Measurements from ENCODE around the gene STK11.

DNA sequence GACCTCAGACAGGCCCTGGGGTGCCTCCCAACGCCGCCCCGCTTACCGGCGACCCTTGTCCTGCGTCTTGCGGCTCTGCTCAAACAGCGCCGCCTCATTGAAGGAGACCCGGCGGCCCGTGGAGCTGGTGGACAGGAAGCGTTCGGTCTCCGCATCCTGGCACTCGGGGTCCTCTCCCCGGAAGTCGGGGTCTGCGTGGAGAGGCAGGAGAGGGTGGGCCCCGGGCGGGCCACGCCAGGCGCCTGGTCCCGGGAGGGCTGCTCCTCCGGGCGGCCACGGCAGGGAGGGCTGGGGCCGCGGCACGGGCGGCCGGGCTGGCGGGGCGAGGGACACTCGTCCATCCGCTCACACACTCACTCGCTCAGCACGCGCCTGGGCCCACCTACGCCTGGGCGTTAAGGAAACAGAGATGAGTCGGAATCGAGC is 29.4 kb downstream of the STK11 start:
- TF ChIP-seq, protein P1, sequence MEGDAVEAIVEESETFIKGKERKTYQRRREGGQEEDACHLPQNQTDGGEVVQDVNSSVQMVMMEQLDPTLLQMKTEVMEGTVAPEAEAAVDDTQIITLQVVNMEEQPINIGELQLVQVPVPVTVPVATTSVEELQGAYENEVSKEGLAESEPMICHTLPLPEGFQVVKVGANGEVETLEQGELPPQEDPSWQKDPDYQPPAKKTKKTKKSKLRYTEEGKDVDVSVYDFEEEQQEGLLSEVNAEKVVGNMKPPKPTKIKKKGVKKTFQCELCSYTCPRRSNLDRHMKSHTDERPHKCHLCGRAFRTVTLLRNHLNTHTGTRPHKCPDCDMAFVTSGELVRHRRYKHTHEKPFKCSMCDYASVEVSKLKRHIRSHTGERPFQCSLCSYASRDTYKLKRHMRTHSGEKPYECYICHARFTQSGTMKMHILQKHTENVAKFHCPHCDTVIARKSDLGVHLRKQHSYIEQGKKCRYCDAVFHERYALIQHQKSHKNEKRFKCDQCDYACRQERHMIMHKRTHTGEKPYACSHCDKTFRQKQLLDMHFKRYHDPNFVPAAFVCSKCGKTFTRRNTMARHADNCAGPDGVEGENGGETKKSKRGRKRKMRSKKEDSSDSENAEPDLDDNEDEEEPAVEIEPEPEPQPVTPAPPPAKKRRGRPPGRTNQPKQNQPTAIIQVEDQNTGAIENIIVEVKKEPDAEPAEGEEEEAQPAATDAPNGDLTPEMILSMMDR (conservative IDR thresholded peaks at IDR 0.05): no peak
- no peak for TF ChIP-seq EZH2 (IDR thresholded peaks at IDR 0.05; ENCODE audit: low read depth)

Data from PC-9 (cell line).